Common myeloid progenitor, CD34-positive (primary cell): ENCODE data around the gene UGGT1.

ENCODE experiments used
- CTCF ChIA-PET: fragments of 350-600 bp; sonication (Branson Sonifier 250); formaldehyde crosslinking; loops from one replicate; lab custom pipeline; 2021; ENCODE audit warnings: antibody characterized with exemption; lab: Charles Lee
- POLR2A ChIA-PET: fragments of 350-600 bp; sonication (Branson Sonifier 250); formaldehyde crosslinking; loops from one replicate; lab custom pipeline; 2021; ENCODE audit warnings: antibody characterized with exemption; lab: Charles Lee
- DNase-seq, 3 donors: peaks; one replicate each; pipeline versions ENCODE4 v3.0.0 to v3.0.0-alpha.2; 2013
- H3K27ac ChIP-seq, 2 experiments: 1 replicate in 1 of 2; 2 replicates in 1 of 2; pipeline ENCODE4 v1.7.0; 2013; ENCODE audit warnings: inconsistent platforms in 2 of 2, low read length in 2 of 2, mild to moderate bottlenecking in 2 of 2, low read depth in 1 of 2, moderate library complexity in 1 of 2; ENCODE audit not compliant: severe bottlenecking in 2 of 2, insufficient read depth in 1 of 2, poor library complexity in 1 of 2
- H3K27me3 ChIP-seq, 5 experiments: replicated peaks in 2 of 5; 1 replicate in 3 of 5; 2 replicates in 2 of 5; pipeline versions ENCODE4 v1.6.1 to v1.7.0; 2013; ENCODE audit warnings: low read length in 4 of 5, mild to moderate bottlenecking in 2 of 5, moderate library complexity in 2 of 5, inconsistent platforms in 1 of 5; ENCODE audit not compliant: insufficient read depth in 5 of 5, control insufficient read depth in 4 of 5
- H3K36me3 ChIP-seq, 4 experiments: 1 replicate in 2 of 4; 2 replicates in 2 of 4; pipeline versions ENCODE4 v1.6.1 to v1.7.0; 2013; ENCODE audit warnings: low read length in 3 of 4, control low read depth in 1 of 4, mild to moderate bottlenecking in 1 of 4; ENCODE audit not compliant: control insufficient read depth in 4 of 4, insufficient read depth in 4 of 4
- H3K4me1 ChIP-seq, 4 experiments: 1 replicate in 3 of 4; 2 replicates in 1 of 4; pipeline versions ENCODE4 v1.6.1 to v1.7.1; 2013; ENCODE audit warnings: low read length in 3 of 4, mild to moderate bottlenecking in 3 of 4, control low read depth in 1 of 4, inconsistent platforms in 1 of 4, moderate library complexity in 1 of 4; ENCODE audit not compliant: control insufficient read depth in 4 of 4, insufficient read depth in 4 of 4; ENCODE audit errors: control extremely low read depth in 1 of 4
- H3K4me3 ChIP-seq, 7 experiments: 1 replicate in 4 of 7; 2 replicates in 3 of 7; pipeline versions ENCODE4 v1.5.1 to v1.7.0; 2013; ENCODE audit warnings: mild to moderate bottlenecking in 7 of 7, low read length in 6 of 7, moderate library complexity in 6 of 7, inconsistent platforms in 2 of 7, low read depth in 2 of 7, control low read depth in 1 of 7; ENCODE audit not compliant: insufficient read depth in 4 of 7, control insufficient read depth in 1 of 7; ENCODE audit errors: extremely low read depth in 1 of 7
- H3K9me3 ChIP-seq, 5 experiments: 1 replicate in 4 of 5; 2 replicates in 1 of 5; pipeline versions ENCODE4 v1.6.1 to v1.7.1; 2013; ENCODE audit warnings: low read length in 4 of 5, mild to moderate bottlenecking in 2 of 5, inconsistent platforms in 1 of 5, low read depth in 1 of 5, moderate library complexity in 1 of 5; ENCODE audit not compliant: control insufficient read depth in 4 of 5, insufficient read depth in 2 of 5; ENCODE audit errors: control extremely low read depth in 1 of 5
- WGBS: methylation state at CpG from one replicate; pipeline ENCODE4 v1.1.5; 2013; ENCODE audit not compliant: insufficient coverage; 5-methylcytosine and 5-hydroxymethylcytosine counted together

UGGT1 gene

GRCh38 chr2:128158176-128158575 is 67.2 kb downstream of the UGGT1 start:
- Histone ChIP-seq H3K4me1 (no peaks in the 10 kb centered on the region), H3K9me3 (no peaks in the 10 kb centered on the region), H3K27me3 (no peaks in the 10 kb centered on the region), H3K36me3 (peaks cover 11 to 75% (median 43%) of the 10 kb centered on the region in 4 experiments), H3K27ac (no peak overlapping the region), H3K4me3 (no peak overlapping the region)
- ChIA-PET POLR2A (no interaction called here), CTCF (no interaction called here)
- WGBS: no CpG with 5 or more reads among the region's 1 CpG
- no peak for DNase-seq

- POLR2A ChIA-PET: no interaction called here
- Histone ChIP-seq H3K9me3 (no peaks in the 10 kb centered on the region), H3K36me3 (peaks cover 11 to 62% (median 36%) of the 10 kb centered on the region in 4 experiments), H3K27ac (no peak overlapping the region), H3K4me3 (no peak overlapping the region), H3K27me3 (no peaks in the 10 kb centered on the region), H3K4me1 (no peaks in the 10 kb centered on the region)
- CTCF ChIA-PET: no interaction called here
- DNase-seq: no peak
- 100% methylated on average over 2 of the region's 7 CpGs for WGBS
Measured at GRCh38 chr2:128159437-128159836, 68.4 kb downstream of the UGGT1 start.

- Histone ChIP-seq H3K4me3 (no peak overlapping the region), H3K9me3 (no peaks in the 10 kb centered on the region), H3K4me1 (no peaks in the 10 kb centered on the region), H3K27ac (no peak overlapping the region), H3K36me3 (peaks cover 11 to 62% (median 39%) of the 10 kb centered on the region in 4 experiments), H3K27me3 (no peaks in the 10 kb centered on the region)
- WGBS: 96% methylated on average over 4 of the region's 9 CpGs
- ChIA-PET CTCF (interaction anchor here (0.9 kb wide), 1 partner anchor 17 kb away, joined by 3 read pairs; no protein-coding TSS in a partner anchor), POLR2A (no interaction called here)
- no peak for DNase-seq
Measured at GRCh38 chr2:128160616-128161275, 69.7 kb downstream of the UGGT1 start.

DNA sequence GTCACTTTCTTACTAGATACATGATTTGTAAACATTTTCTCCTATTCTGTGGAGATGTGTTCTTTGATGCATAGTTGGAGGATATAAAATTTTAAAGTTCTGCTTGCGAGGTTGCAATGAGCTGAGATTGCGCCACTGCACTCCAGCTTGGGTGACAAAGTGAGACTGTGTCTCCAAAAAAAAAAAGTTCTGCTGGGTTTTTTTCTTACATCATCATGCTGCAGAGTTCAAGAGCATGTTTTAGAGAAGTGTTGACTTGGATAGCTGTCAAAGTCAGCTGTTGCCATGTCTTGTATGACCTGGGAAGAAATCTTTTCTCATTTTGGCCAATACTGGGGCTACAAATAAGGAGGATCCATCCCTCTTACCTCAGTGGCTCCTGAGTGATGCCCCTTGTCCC is 71.3 kb downstream of the UGGT1 start:
- H3K36me3 ChIP-seq: peaks cover 16 to 64% (median 46%) of the 10 kb centered on the region in 4 experiments
- 94% methylated on average over 2 of the region's 2 CpGs for WGBS
- H3K27ac ChIP-seq: no peak overlapping the region
- ChIA-PET CTCF (interaction anchor here (1.0 kb wide), 1 partner anchor 54 kb away, joined by 3 read pairs; no protein-coding TSS in a partner anchor), POLR2A (no interaction called here)
- no peaks in the 10 kb centered on the region for H3K27me3 ChIP-seq
- H3K9me3 ChIP-seq: no peaks in the 10 kb centered on the region
- peaks cover 0 to 3% (median 0%) of the 10 kb centered on the region in 4 experiments for H3K4me1 ChIP-seq
- no peak for DNase-seq
- no peak overlapping the region for H3K4me3 ChIP-seq

GRCh38 chr2:128164311-128164710 is 73.3 kb downstream of the UGGT1 start:
- ChIA-PET CTCF (interaction anchor here (1.3 kb wide), 1 partner anchor 16 kb away, joined by 4 read pairs; no protein-coding TSS in a partner anchor), POLR2A (no interaction called here)
- Histone ChIP-seq H3K4me3 (no peak overlapping the region), H3K27me3 (no peaks in the 10 kb centered on the region), H3K36me3 (peaks cover 14 to 66% (median 39%) of the 10 kb centered on the region in 4 experiments), H3K9me3 (no peaks in the 10 kb centered on the region), H3K27ac (no peak overlapping the region), H3K4me1 (peaks cover 0 to 3% (median 0%) of the 10 kb centered on the region in 4 experiments)
- WGBS: no CpG with 5 or more reads among the region's 2 CpGs
- DNase-seq: no peak

- Histone ChIP-seq H3K27ac (no peak overlapping the region), H3K9me3 (no peaks in the 10 kb centered on the region), H3K36me3 (peaks cover 17 to 70% (median 40%) of the 10 kb centered on the region in 4 experiments), H3K4me1 (peaks cover 0 to 5% (median 0%) of the 10 kb centered on the region in 4 experiments), H3K4me3 (no peak overlapping the region), H3K27me3 (no peaks in the 10 kb centered on the region)
- ChIA-PET POLR2A (no interaction called here), CTCF (no interaction called here)
- WGBS: 93% methylated on average over 2 of the region's 4 CpGs
- DNase-seq: no peak
Measured at GRCh38 chr2:128166746-128167353, 75.8 kb downstream of the UGGT1 start.

DNA sequence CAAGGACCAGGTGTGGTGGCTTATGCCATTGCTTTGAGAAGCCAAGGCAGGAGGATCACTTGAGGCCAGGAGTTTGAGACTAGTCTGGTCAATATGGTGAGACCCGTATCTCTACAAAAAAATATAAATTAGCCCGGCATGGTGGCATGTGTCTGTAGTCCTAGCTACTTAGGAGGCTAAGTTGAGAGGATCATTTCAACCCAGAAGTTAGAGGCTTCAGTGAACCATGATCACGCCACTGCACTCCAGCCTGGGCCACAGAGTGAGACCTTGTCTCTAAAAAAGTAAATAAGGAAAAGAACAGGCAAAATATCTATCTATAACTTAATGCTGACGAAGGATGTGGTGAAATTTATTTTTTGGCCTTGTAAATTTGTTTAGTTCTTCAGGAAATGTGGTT is 78.1 kb downstream of the UGGT1 start:
- Histone ChIP-seq H3K27ac (no peak overlapping the region), H3K36me3 (peaks cover 28 to 84% (median 52%) of the 10 kb centered on the region in 4 experiments), H3K4me1 (peaks cover 0 to 5% (median 0%) of the 10 kb centered on the region in 4 experiments), H3K4me3 (no peak overlapping the region), H3K27me3 (no peaks in the 10 kb centered on the region), H3K9me3 (no peaks in the 10 kb centered on the region)
- POLR2A ChIA-PET: no interaction called here
- CTCF ChIA-PET: interaction anchor here (1.3 to 1.7 kb wide), 2 partner anchors 10 to 106 kb away, joined by 3 to 7 read pairs; no protein-coding TSS in a partner anchor
- whole genome bisulfite sequencing: 63% methylated on average over 3 of the region's 4 CpGs
- DNase-seq: peak in 1 of 3 donors; percentile 6
